HG03039 (cell line): Measurements from ENCODE around the gene RB1.
A peak's percentile ranks its signal among the peaks of the same experiment; 100 is the strongest.

Experiments
- ATAC-seq: cut with Tn5 transposase; IDR thresholded peaks from one replicate; pipeline ENCODE4 v1.9.1; 2021; ENCODE audit warnings: mild to moderate bottlenecking, moderate library complexity; ENCODE audit not compliant: unreplicated experiment

Gene RB1

GRCh38 chr13:48492470-48493065 is 189.0 kb downstream of the RB1 start:
- peak; percentile 75 for ATAC-seq

GRCh38 chr13:48493066-48493765 is 189.7 kb downstream of the RB1 start:
- no peak for ATAC-seq

GRCh38 chr13:48493851-48494250 is 190.3 kb downstream of the RB1 start:
- no peak for ATAC-seq

- no peak for ATAC-seq
These were observed 191.3 kb downstream of the RB1 start for GRCh38 chr13:48494874-48495273.

GRCh38 chr13:48496271-48497161 is 193.0 kb downstream of the RB1 start:
- ATAC-seq = no peak

- no peak for ATAC-seq
These were observed 194.1 kb downstream of the RB1 start for GRCh38 chr13:48497669-48498068.

GRCh38 chr13:48500652-48501197 is 197.2 kb downstream of the RB1 start:
- ATAC-seq = no peak

GRCh38 chr13:48501705-48502104 is 198.2 kb downstream of the RB1 start:
- ATAC-seq = no peak

- no peak for ATAC-seq
These were observed 199.2 kb downstream of the RB1 start for GRCh38 chr13:48502601-48503319.

GRCh38 chr13:48504606-48505005 is 201.1 kb downstream of the RB1 start:
- ATAC-seq = no peak

GRCh38 chr13:48505012-48505411 is 201.5 kb downstream of the RB1 start:
- no peak for ATAC-seq

GRCh38 chr13:48505597-48506091 is 202.1 kb downstream of the RB1 start:
- peak; percentile 62 for ATAC-seq

GRCh38 chr13:48506092-48506701 is 202.6 kb downstream of the RB1 start:
- ATAC-seq = no peak

GRCh38 chr13:48507021-48507420 is 203.5 kb downstream of the RB1 start:
- ATAC-seq = no peak

GRCh38 chr13:48508011-48508410 is 204.5 kb downstream of the RB1 start:
- no peak for ATAC-seq

GRCh38 chr13:48510698-48511097 is 207.1 kb downstream of the RB1 start:
- ATAC-seq = no peak

- no peak for ATAC-seq
These were observed 208.2 kb downstream of the RB1 start for GRCh38 chr13:48511621-48512230.

- ATAC-seq = no peak
These were observed 211.2 kb downstream of the RB1 start for GRCh38 chr13:48514793-48515192.

- no peak for ATAC-seq
These were observed 212.2 kb downstream of the RB1 start for GRCh38 chr13:48515732-48516131.

- no peak for ATAC-seq
These were observed 214.5 kb downstream of the RB1 start for GRCh38 chr13:48518083-48518482.
